ENCODE data around the gene ZBTB3. TPM values are rescaled to one million over a fixed set of nuclear protein-coding genes. Genes with fewer than 3 reads are reported as not detected.

The ZBTB3 gene
- total and polyA plus RNA-seq, 2 of the 13 experiments (the other 11 are each of a cell fraction or from before 2014, with no cell fraction given), result 3.4 to 5.2 TPM

GRCh38 chr11:62791501-62792201, 37.7 kb upstream of the ZBTB3 start, which contains the start of gene TMEM223 (continued):
- no peak for TF ChIP-seq RNF219 (CRISPR knock-in tag; IDR thresholded peaks at IDR 0.05)
- TF ChIP-seq MTERF4 (CRISPR knock-in tag; IDR thresholded peaks at IDR 0.05), result no peak; the same call in 1 of the 2 replicates
- no peak; the same call in 1 of the 2 replicates for TF ChIP-seq HNRNPL (IDR thresholded peaks at IDR 0.05; ENCODE audit: low read depth, low read length)
- no peak for TF ChIP-seq ZNF570 (CRISPR knock-in tag; IDR thresholded peaks at IDR 0.05; ENCODE audit: borderline replicate concordance)
- 0 out of 2 replicates have a peak, but pooled peaks have one; percentile 28 for TF ChIP-seq STAT5B (CRISPR knock-in tag; IDR thresholded peaks at IDR 0.05)
- 0 out of 2 replicates have a peak, but pooled peaks have one; percentile 35 for TF ChIP-seq ZBTB20 (CRISPR knock-in tag; IDR thresholded peaks at IDR 0.05; ENCODE audit: borderline replicate concordance, low read depth)
- no peak for TF ChIP-seq ZNF101 (CRISPR knock-in tag; IDR thresholded peaks at IDR 0.05; ENCODE audit: borderline replicate concordance, low read depth)
- TF ChIP-seq RERE (CRISPR knock-in tag; IDR thresholded peaks at IDR 0.05; ENCODE audit: low read depth), result 0 out of 2 replicates have a peak, but pooled peaks have one; percentile 43
- TF ChIP-seq KDM6A (CRISPR knock-in tag; IDR thresholded peaks at IDR 0.05; ENCODE audit: low read depth), result no peak
- peak; percentile 90 for TF ChIP-seq ZNF414 (CRISPR knock-in tag; IDR thresholded peaks at IDR 0.05)
- peak; percentile 51; the same call in 1 of the 2 replicates for TF ChIP-seq ZNF331 (CRISPR knock-in tag; IDR thresholded peaks at IDR 0.05)
- no peak for TF ChIP-seq ZNF484 (CRISPR knock-in tag; IDR thresholded peaks at IDR 0.05; ENCODE audit: borderline replicate concordance, low read depth)
- peak; percentile 78 for TF ChIP-seq CBFB (CRISPR knock-in tag; IDR thresholded peaks at IDR 0.05)
- no peak for TF ChIP-seq MBNL3 (CRISPR knock-in tag; conservative IDR thresholded peaks at IDR 0.05)
- TF ChIP-seq MAX (IDR thresholded peaks at IDR 0.05), result peak; percentile 82
- TF ChIP-seq ZNF841 (CRISPR knock-in tag; IDR thresholded peaks at IDR 0.05; ENCODE audit: borderline replicate concordance), result no peak
- TF ChIP-seq SYNCRIP (IDR thresholded peaks at IDR 0.05; ENCODE audit: insufficient read depth, low read depth, low read length), result no peak
- TF ChIP-seq ZBTB42 (CRISPR knock-in tag; IDR thresholded peaks at IDR 0.05), result no peak
- peak; percentile 88 for TF ChIP-seq ZNF772 (CRISPR knock-in tag; IDR thresholded peaks at IDR 0.05)
- no peak for TF ChIP-seq HNF4A (CRISPR knock-in tag; IDR thresholded peaks at IDR 0.05)
